Measurements from ENCODE around the gene SEC63. TPM values are rescaled to one million over a fixed set of nuclear protein-coding genes. Genes with fewer than 3 reads are reported as not detected.
A peak's percentile ranks its signal among the peaks of the same experiment; 100 is the strongest.
"Not testable (repeated sequence)": the region's sequence is repeated elsewhere in the genome, so short reads cannot be mapped to it uniquely, and the experiment has no call there.

SEC63 gene
- total RNA-seq, 2 experiments from 2014 or later: 90.6 to 95.9 TPM

GRCh38 chr6:107867302-107867615 is 90.7 kb downstream of the SEC63 start:
- intact Hi-C loops (cut with micrococcal nuclease): loop anchor here (1.0 to 5.0 kb wide), 3 partner anchors 137 to 192 kb away; no protein-coding TSS in a partner anchor
- POLR2A ChIA-PET: interaction anchor here (1.4 kb wide), 1 partner anchor 141 kb away, joined by 3 read pairs; no protein-coding TSS in a partner anchor
- Mint-ChIP-seq H3K9me3 (no peaks in the 10 kb centered on the region), H3K4me1 (ENCODE audit: low read depth) (peaks cover 13% of the 10 kb centered on the region), H3K27me3 (no peaks in the 10 kb centered on the region), H3K27ac (no peak overlapping the region), H3K4me3 (no peak overlapping the region), H3K36me3 (peaks cover 7% of the 10 kb centered on the region)
- DNase-seq: no peak
- CTCF ChIA-PET: interaction anchor here (0.6 to 5.0 kb wide), 37 partner anchors 9 to 550 kb away, joined by 3 to 51 read pairs (median 4); no protein-coding TSS in a partner anchor

- no peak overlapping the region for H3K4me3 Mint-ChIP-seq
- H3K36me3 Mint-ChIP-seq: peaks cover 7% of the 10 kb centered on the region
- no peak for DNase-seq
- intact Hi-C loops (cut with micrococcal nuclease): loop anchor here (1.0 to 5.0 kb wide), 3 partner anchors 136 to 191 kb away; no protein-coding TSS in a partner anchor
- H3K27ac Mint-ChIP-seq: no peak overlapping the region
- H3K9me3 Mint-ChIP-seq: no peaks in the 10 kb centered on the region
- H3K4me1 Mint-ChIP-seq (ENCODE audit: low read depth): peaks cover 13% of the 10 kb centered on the region
- ChIA-PET POLR2A (interaction anchor here (1.4 kb wide), 1 partner anchor 140 kb away, joined by 3 read pairs; no protein-coding TSS in a partner anchor), CTCF (interaction anchor here (0.6 to 5.0 kb wide), 37 partner anchors 9 to 549 kb away, joined by 3 to 51 read pairs (median 4); no protein-coding TSS in a partner anchor)
- no peaks in the 10 kb centered on the region for H3K27me3 Mint-ChIP-seq
These were observed 91.3 kb downstream of the SEC63 start for GRCh38 chr6:107866606-107867301.

- intact Hi-C loops (cut with micrococcal nuclease): loop anchor here (5.0 kb wide), 1 partner anchor 188 kb away; no protein-coding TSS in a partner anchor
- no peaks in the 10 kb centered on the region for H3K4me1 Mint-ChIP-seq (ENCODE audit: low read depth)
- H3K27ac Mint-ChIP-seq: no peak overlapping the region
- no peaks in the 10 kb centered on the region for H3K27me3 Mint-ChIP-seq
- H3K36me3 Mint-ChIP-seq: peaks cover 1% of the 10 kb centered on the region
- POLR2A ChIA-PET: no interaction called here
- CTCF ChIA-PET: interaction anchor here (0.8 to 2.3 kb wide), 4 partner anchors 13 to 189 kb away, joined by 3 to 12 read pairs (median 4); no protein-coding TSS in a partner anchor
- no peak overlapping the region for H3K4me3 Mint-ChIP-seq
- no peaks in the 10 kb centered on the region for H3K9me3 Mint-ChIP-seq
- no peak for DNase-seq
These were observed 93.5 kb downstream of the SEC63 start for GRCh38 chr6:107864226-107865127.

GRCh38 chr6:107862383-107862782 is 95.6 kb downstream of the SEC63 start:
- intact Hi-C loops (cut with micrococcal nuclease): no loop called here
- Mint-ChIP-seq H3K9me3 (no peaks in the 10 kb centered on the region), H3K27me3 (no peaks in the 10 kb centered on the region), H3K4me1 (ENCODE audit: low read depth) (no peaks in the 10 kb centered on the region), H3K27ac (no peak overlapping the region), H3K4me3 (no peak overlapping the region), H3K36me3 (no peaks in the 10 kb centered on the region)
- no peak for DNase-seq
- ChIA-PET CTCF (interaction anchor here (0.6 to 2.3 kb wide), 5 partner anchors 9 to 187 kb away, joined by 3 to 12 read pairs (median 3); no protein-coding TSS in a partner anchor), POLR2A (no interaction called here)

- H3K9me3 Mint-ChIP-seq; H3K4me1 Mint-ChIP-seq (ENCODE audit: low read depth); POLR2A ChIA-PET; H3K4me3 Mint-ChIP-seq; intact Hi-C loops (cut with micrococcal nuclease); H3K36me3 Mint-ChIP-seq; CTCF ChIA-PET; H3K27ac Mint-ChIP-seq; DNase-seq; H3K27me3 Mint-ChIP-seq: not testable (repeated sequence)
These were observed 97.0 kb downstream of the SEC63 start for GRCh38 chr6:107860963-107861362.

- not testable (repeated sequence) for H3K27me3 Mint-ChIP-seq, DNase-seq
These were observed 97.9 kb downstream of the SEC63 start for GRCh38 chr6:107860144-107860543.

GRCh38 chr6:107853230-107853629 is 104.8 kb downstream of the SEC63 start:
- ChIA-PET POLR2A (no interaction called here), CTCF (interaction anchor here (2.3 kb wide), 1 partner anchor 14 kb away, joined by 7 read pairs; no protein-coding TSS in a partner anchor)
- Mint-ChIP-seq H3K36me3 (no peaks in the 10 kb centered on the region), H3K27ac (no peak overlapping the region), H3K27me3 (no peaks in the 10 kb centered on the region), H3K9me3 (no peaks in the 10 kb centered on the region), H3K4me1 (ENCODE audit: low read depth) (peaks cover 9% of the 10 kb centered on the region), H3K4me3 (no peak overlapping the region)
- no peak for DNase-seq
- intact Hi-C loops (cut with micrococcal nuclease): no loop called here

More at GRCh38 chr6:107860144-107860543, 97.9 kb downstream of the SEC63 start:
- H3K4me3 Mint-ChIP-seq; H3K27ac Mint-ChIP-seq; H3K9me3 Mint-ChIP-seq; H3K4me1 Mint-ChIP-seq (ENCODE audit: low read depth); H3K36me3 Mint-ChIP-seq; intact Hi-C loops (cut with micrococcal nuclease); POLR2A ChIA-PET; CTCF ChIA-PET: not testable (repeated sequence)

GRCh38 chr6:107849325-107849724 is 108.7 kb downstream of the SEC63 start:
- intact Hi-C loops (cut with micrococcal nuclease): no loop called here
- peaks cover 20% of the 10 kb centered on the region for H3K4me1 Mint-ChIP-seq (ENCODE audit: low read depth)

GRCh38 chr6:107847844-107848802 is 109.9 kb downstream of the SEC63 start:
- no peak overlapping the region for H3K27ac Mint-ChIP-seq
- H3K9me3 Mint-ChIP-seq: no peaks in the 10 kb centered on the region
- peak; percentile 88 for DNase-seq
- POLR2A ChIA-PET: interaction anchor here (0.6 to 2.1 kb wide), 5 partner anchors 15 to 135 kb away, joined by 3 to 10 read pairs (median 5); partner anchors contain the start of gene SCML4
- H3K4me3 Mint-ChIP-seq: peak overlapping the region; percentile 75
- CTCF ChIA-PET: interaction anchor here (0.7 to 4.8 kb wide), 52 partner anchors 11 to 691 kb away, joined by 3 to 99 read pairs (median 8); partner anchors contain the start of gene SCML4
- no peaks in the 10 kb centered on the region for H3K27me3 Mint-ChIP-seq
- H3K4me1 Mint-ChIP-seq (ENCODE audit: low read depth): peaks cover 27% of the 10 kb centered on the region
- intact Hi-C loops (cut with micrococcal nuclease): loop anchor here (1.0 kb wide), 4 partner anchors 24 to 173 kb away; partner anchors contain the start of gene SCML4
- H3K36me3 Mint-ChIP-seq: no peaks in the 10 kb centered on the region

More at GRCh38 chr6:107849325-107849724, 108.7 kb downstream of the SEC63 start:
- H3K36me3 Mint-ChIP-seq: no peaks in the 10 kb centered on the region
- ChIA-PET POLR2A (interaction anchor here (2.1 kb wide), 1 partner anchor 119 kb away, joined by 10 read pairs; no protein-coding TSS in a partner anchor), CTCF (interaction anchor here (0.9 to 4.8 kb wide), 22 partner anchors 14 to 175 kb away, joined by 3 to 99 read pairs (median 18); partner anchors contain the start of gene SCML4)
- H3K27ac Mint-ChIP-seq: no peak overlapping the region
- no peaks in the 10 kb centered on the region for H3K27me3 Mint-ChIP-seq
- H3K9me3 Mint-ChIP-seq: no peaks in the 10 kb centered on the region
- no peak overlapping the region for H3K4me3 Mint-ChIP-seq
- no peak for DNase-seq

GRCh38 chr6:107846262-107846795 is 111.7 kb downstream of the SEC63 start:
- peaks cover 30% of the 10 kb centered on the region for H3K4me1 Mint-ChIP-seq (ENCODE audit: low read depth)
- CTCF ChIA-PET: interaction anchor here (0.6 to 4.8 kb wide), 18 partner anchors 14 to 204 kb away, joined by 3 to 99 read pairs (median 20); partner anchors contain the start of gene SCML4
- no peaks in the 10 kb centered on the region for H3K36me3 Mint-ChIP-seq
- H3K4me3 Mint-ChIP-seq: no peak overlapping the region
- POLR2A ChIA-PET: no interaction called here
- H3K27me3 Mint-ChIP-seq: no peaks in the 10 kb centered on the region
- H3K9me3 Mint-ChIP-seq: no peaks in the 10 kb centered on the region
- intact Hi-C loops (cut with micrococcal nuclease): no loop called here
- H3K27ac Mint-ChIP-seq: no peak overlapping the region
- DNase-seq: no peak

- Mint-ChIP-seq H3K4me1 (ENCODE audit: low read depth) (peaks cover 30% of the 10 kb centered on the region), H3K36me3 (no peaks in the 10 kb centered on the region), H3K4me3 (no peak overlapping the region), H3K27ac (no peak overlapping the region), H3K9me3 (no peaks in the 10 kb centered on the region), H3K27me3 (no peaks in the 10 kb centered on the region)
- DNase-seq: no peak
- ChIA-PET POLR2A (no interaction called here), CTCF (interaction anchor here (0.6 to 4.8 kb wide), 7 partner anchors 14 to 171 kb away, joined by 3 to 99 read pairs (median 26); no protein-coding TSS in a partner anchor)
- intact Hi-C loops (cut with micrococcal nuclease): no loop called here
These were observed 112.2 kb downstream of the SEC63 start for GRCh38 chr6:107845777-107846176.
